Inferior parietal cortex (tissue), 1 donor: ENCODE measurements around the gene ZDHHC1.
A peak's percentile ranks its signal among the peaks of the same experiment; 100 is the strongest.

Source experiments
- DNase-seq: peaks from one replicate; pipeline ENCODE4 v3.0.0-alpha.2; 2016; ENCODE audit errors: extremely low spot score

ZDHHC1 gene

GRCh38 chr16:67415872-67416793 lies at the start of gene ZDHHC1:
TSS of gene ZDHHC1 (minus strand) at chr16:67416477. CDS start at chr16:67407775, 8,702 bp downstream.
- peak; percentile 67 for DNase-seq

GRCh38 chr16:67464565-67464964 lies 48.3 kb upstream of the ZDHHC1 start:
- no peak for DNase-seq

- no peak for DNase-seq
These were observed 47.4 kb upstream of the ZDHHC1 start for GRCh38 chr16:67463691-67464090.

- no peak for DNase-seq
These were observed 46.8 kb upstream of the ZDHHC1 start for GRCh38 chr16:67463059-67463458.

GRCh38 chr16:67462279-67462655 lies 46.0 kb upstream of the ZDHHC1 start:
- DNase-seq: no peak

- no peak for DNase-seq
These were observed 45.5 kb upstream of the ZDHHC1 start for GRCh38 chr16:67461600-67462278.

- no peak for DNase-seq
These were observed 44.7 kb upstream of the ZDHHC1 start for GRCh38 chr16:67460961-67461360.

- no peak for DNase-seq
These were observed 43.9 kb upstream of the ZDHHC1 start for GRCh38 chr16:67460168-67460567.

GRCh38 chr16:67459861-67460150 lies 43.5 kb upstream of the ZDHHC1 start:
- no peak for DNase-seq

GRCh38 chr16:67459066-67459860 lies 43.0 kb upstream of the ZDHHC1 start:
- no peak for DNase-seq

- no peak for DNase-seq
These were observed 41.9 kb upstream of the ZDHHC1 start for GRCh38 chr16:67458121-67458641.

GRCh38 chr16:67457611-67458010 lies 41.3 kb upstream of the ZDHHC1 start:
- DNase-seq: no peak

- DNase-seq: no peak
These were observed 40.3 kb upstream of the ZDHHC1 start for GRCh38 chr16:67456391-67457081.

GRCh38 chr16:67454852-67455251 lies 38.6 kb upstream of the ZDHHC1 start:
- no peak for DNase-seq

GRCh38 chr16:67454104-67454503 lies 37.8 kb upstream of the ZDHHC1 start:
- no peak for DNase-seq

GRCh38 chr16:67451704-67452435 lies 35.6 kb upstream of the ZDHHC1 start:
- DNase-seq: no peak

- no peak for DNase-seq
These were observed 34.9 kb upstream of the ZDHHC1 start for GRCh38 chr16:67451061-67451703.

- no peak for DNase-seq
These were observed 33.5 kb upstream of the ZDHHC1 start for GRCh38 chr16:67449739-67450138.

- DNase-seq: no peak
These were observed 33.1 kb upstream of the ZDHHC1 start for GRCh38 chr16:67449336-67449735.

GRCh38 chr16:67448580-67448979 lies 32.3 kb upstream of the ZDHHC1 start:
- DNase-seq: no peak
